CD4-positive, alpha-beta T cell (primary cell): Measurements from ENCODE around the gene FARP1. TPM values are rescaled to one million over a fixed set of nuclear protein-coding genes. Genes with fewer than 3 reads are reported as not detected.

Experiments
- ATAC-seq: fragments of 200-7000 bp; cut with Tn5 transposase; one replicate; pipeline ENCODE4 v1.10.0; 2022; ENCODE audit warnings: mild to moderate bottlenecking; ENCODE audit not compliant: poor library complexity
- CTCF ChIA-PET: fragments of 350-600 bp; sonication (Branson Sonifier 250); formaldehyde crosslinking; loops from one replicate; lab custom pipeline; 2021; ENCODE audit warnings: antibody characterized with exemption, inconsistent platforms; lab: Charles Lee
- POLR2A ChIA-PET: fragments of 350-600 bp; sonication (Branson Sonifier 250); formaldehyde crosslinking; loops from one replicate; lab custom pipeline; 2021; ENCODE audit warnings: antibody characterized with exemption, inconsistent platforms; lab: Charles Lee
- DNase-seq, 14 experiments: peaks; one replicate each; pipeline ENCODE4 v3.0.0-alpha.2; 2013 to 2020; ENCODE audit warnings: mixed read lengths in 2 of 14
- H3K27ac ChIP-seq, 2 donors: one replicate each; pipeline versions ENCODE4 v1.5.1 to v1.7.0; 2013; ENCODE audit warnings: low read length in 2 of 2, low read depth in 1 of 2, mild to moderate bottlenecking in 1 of 2
- H3K27me3 ChIP-seq, 2 experiments: 1 replicate in 1 of 2; 2 replicates in 1 of 2; pipeline versions ENCODE4 v1.6.1 to v1.7.0; 2013; ENCODE audit warnings: low read length in 2 of 2, control low read depth in 1 of 2, mild to moderate bottlenecking in 1 of 2, moderate library complexity in 1 of 2; ENCODE audit not compliant: insufficient read depth in 2 of 2, control insufficient read depth in 1 of 2
- H3K36me3 ChIP-seq: one replicate; pipeline ENCODE4 v1.6.1; 2013; ENCODE audit warnings: low read length, control low read depth; ENCODE audit not compliant: insufficient read depth
- H3K4me1 ChIP-seq: one replicate; pipeline ENCODE4 v1.6.1; 2013; ENCODE audit warnings: low read length, control low read depth; ENCODE audit not compliant: insufficient read depth
- H3K4me3 ChIP-seq: one replicate; pipeline ENCODE4 v1.5.1; 2013; ENCODE audit warnings: mild to moderate bottlenecking, low read length, moderate library complexity
- H3K9me3 ChIP-seq, 2 experiments: 1 replicate in 1 of 2; 2 replicates in 1 of 2; pipeline versions ENCODE4 v1.6.1 to v1.7.0; 2013; ENCODE audit warnings: low read length in 2 of 2, mild to moderate bottlenecking in 2 of 2, control low read depth in 1 of 2, moderate library complexity in 1 of 2; ENCODE audit not compliant: control insufficient read depth in 1 of 2, insufficient read depth in 1 of 2
- H3K27ac Mint-ChIP-seq: one replicate; pipeline ENCODE4 v1.8.0; 2020; ENCODE audit warnings: mixed read lengths
- H3K27me3 Mint-ChIP-seq: one replicate; pipeline ENCODE4 v1.8.0; 2021; ENCODE audit warnings: mixed read lengths
- H3K36me3 Mint-ChIP-seq: one replicate; pipeline ENCODE4 v1.8.0; 2021; ENCODE audit warnings: low read depth, mixed read lengths
- H3K4me1 Mint-ChIP-seq: one replicate; pipeline ENCODE4 v1.8.0; 2021; ENCODE audit warnings: low read depth, mixed read lengths
- H3K4me3 Mint-ChIP-seq: one replicate; pipeline ENCODE4 v1.8.0; 2020; ENCODE audit warnings: mild to moderate bottlenecking, mixed read lengths
- H3K9me3 Mint-ChIP-seq: one replicate; pipeline ENCODE4 v1.8.0; 2020; ENCODE audit warnings: mixed read lengths
- CTCF ChIP-seq: fragments of 200-600 bp; IDR thresholded peaks from one replicate; pipeline ENCODE4 v1.8.0; 2022; ENCODE audit warnings: antibody characterized with exemption, mild to moderate bottlenecking
- intact Hi-C, 2 experiments: fragments of 100-400 bp; cut with DNase I in 1 of 2; cut with micrococcal nuclease in 1 of 2; formaldehyde crosslinking; loops; one replicate each; pipeline versions ENCODE4 v1.15.1 to v1.9.0; 2023 to 2025; cut with DNase I, micrococcal nuclease
- polyA plus RNA-seq, 2 donors: library from polyadenylated mRNA; unstranded; fragments of 120-200 nt; gene quantifications; one replicate each; pipeline ENCODE4 v1.2.1, GENCODE V29; 2013
- total RNA-seq, 174 experiments: library from RNA in 2 of 174; stranded (reverse) in 2 of 174; gene quantifications; one replicate each; pipeline ENCODE4 v1.2.3 and lab custom pipeline; 2021 to 2026

The FARP1 gene
- total RNA-seq (under 1 TPM in 1 of 2 experiments, not detected in 1; 0.30 TPM), total RNA-seq (lab: John Stamatoyannopoulos, UW) (0 to 1.7 (median 0.43) reads per million in 172 experiments)
- 1.1 TPM for polyA plus RNA-seq (2013, experiment 1 of 2)
- 2.7 TPM for polyA plus RNA-seq (2013, experiment 2 of 2)

- no peak within 1 kb of the TSS for H3K4me3 Mint-ChIP-seq
- CTCF ChIA-PET = no interaction called here
- ATAC-seq (peak; percentile 48), DNase-seq (peak in 7 of 14 experiments; percentile 1 to 21 (median 5))
- H3K9me3 Mint-ChIP-seq = no peaks in the 10 kb centered on the region
- no peak within 1 kb of the TSS for H3K27ac Mint-ChIP-seq
- H3K36me3 Mint-ChIP-seq = no peaks in the 10 kb centered on the region
- Histone ChIP-seq H3K27me3 (peaks cover 27 to 41% of the 10 kb centered on the region in 2 experiments), H3K27ac (no peak within 1 kb of the TSS), H3K36me3 (no peaks in the 10 kb centered on the region), H3K4me3 (peak within 1 kb of the TSS; percentile 32), H3K4me1 (peaks cover 8% of the 10 kb centered on the region), H3K9me3 (peaks cover 0 to 9% of the 10 kb centered on the region in 2 experiments)
- TF ChIP-seq CTCF = no peak
- H3K27me3 Mint-ChIP-seq = peaks cover 73% of the 10 kb centered on the region
- intact Hi-C loops = no loop called here
- H3K4me1 Mint-ChIP-seq = no peaks in the 10 kb centered on the region
- POLR2A ChIA-PET = no interaction called here
These were observed at the start of gene FARP1 for GRCh38 chr13:98142380-98143156. Gene FARP1 (plus strand): TSS chr13:98143094. CDS start chr13:98213243, 70,149 bp downstream.

- no peak overlapping the region for H3K4me3 Mint-ChIP-seq
- ATAC-seq (no peak), DNase-seq (no peak)
- ChIA-PET POLR2A (no interaction called here), CTCF (no interaction called here)
- intact Hi-C loops = no loop called here
- H3K27ac Mint-ChIP-seq = no peak overlapping the region
- Histone ChIP-seq H3K4me1 (no peaks in the 10 kb centered on the region), H3K4me3 (no peak overlapping the region), H3K36me3 (no peaks in the 10 kb centered on the region), H3K27ac (no peak overlapping the region), H3K9me3 (peaks cover 0 to 11% of the 10 kb centered on the region in 2 experiments), H3K27me3 (no peaks in the 10 kb centered on the region)
- H3K27me3 Mint-ChIP-seq = peaks cover 27% of the 10 kb centered on the region
- H3K4me1 Mint-ChIP-seq = no peaks in the 10 kb centered on the region
- H3K9me3 Mint-ChIP-seq = peaks cover 7% of the 10 kb centered on the region
- TF ChIP-seq CTCF = no peak
- H3K36me3 Mint-ChIP-seq = no peaks in the 10 kb centered on the region
These were observed 48.1 kb upstream of the FARP1 start for GRCh38 chr13:98094678-98095266.

GRCh38 chr13:98096059-98096458 lies 46.8 kb upstream of the FARP1 start:
- Histone ChIP-seq H3K4me3 (no peak overlapping the region), H3K36me3 (no peaks in the 10 kb centered on the region), H3K9me3 (peaks cover 0 to 11% of the 10 kb centered on the region in 2 experiments), H3K27me3 (no peaks in the 10 kb centered on the region), H3K27ac (no peak overlapping the region), H3K4me1 (no peaks in the 10 kb centered on the region)
- ATAC-seq (no peak), DNase-seq (no peak)
- Mint-ChIP-seq H3K4me1 (no peaks in the 10 kb centered on the region), H3K9me3 (peaks cover 2% of the 10 kb centered on the region), H3K27ac (no peak overlapping the region), H3K27me3 (peaks cover 26% of the 10 kb centered on the region), H3K36me3 (no peaks in the 10 kb centered on the region), H3K4me3 (no peak overlapping the region)
- no peak for TF ChIP-seq CTCF
- intact Hi-C loops = no loop called here
- CTCF ChIA-PET = interaction anchor here (0.6 kb wide), 1 partner anchor 284 kb away, joined by 4 read pairs; no protein-coding TSS in a partner anchor
- POLR2A ChIA-PET = no interaction called here
